Activated CD8-positive, alpha-beta memory T cell treated with anti-CD3 and anti-CD28 coated beads, Interleukin-2, amount 50 U/mL, for 1 hour (primary cell): ENCODE measurements around the gene FSD2.

Source experiments
- DNase-seq: peaks from one replicate; pipeline ENCODE4 v3.0.0-alpha.2; 2020; ENCODE audit errors: extremely low read depth

The FSD2 gene

GRCh38 chr15:82805994-82806406 is at the start of gene FSD2:
Gene FSD2 (minus strand): TSS chr15:82806069. CDS start chr15:82787390, 18,679 bp downstream.
- no peak for DNase-seq

GRCh38 chr15:82854554-82854953 is 48.7 kb upstream of the FSD2 start:
- no peak for DNase-seq

- no peak for DNase-seq
These were observed 47.2 kb upstream of the FSD2 start for GRCh38 chr15:82852941-82853561.

- DNase-seq: no peak
These were observed 46.2 kb upstream of the FSD2 start for GRCh38 chr15:82851981-82852511.

GRCh38 chr15:82851306-82851850 is 45.5 kb upstream of the FSD2 start:
- no peak for DNase-seq

- no peak for DNase-seq
These were observed 44.9 kb upstream of the FSD2 start for GRCh38 chr15:82850731-82851130.

- DNase-seq: no peak
These were observed 44.0 kb upstream of the FSD2 start for GRCh38 chr15:82849556-82850512.

GRCh38 chr15:82848241-82848993 is 42.5 kb upstream of the FSD2 start:
- DNase-seq: no peak

- no peak for DNase-seq
These were observed 41.8 kb upstream of the FSD2 start for GRCh38 chr15:82847703-82848102.

- no peak for DNase-seq
These were observed 40.8 kb upstream of the FSD2 start for GRCh38 chr15:82846621-82847020.

GRCh38 chr15:82845686-82846085 is 39.8 kb upstream of the FSD2 start:
- DNase-seq: no peak

- DNase-seq: no peak
These were observed 37.7 kb upstream of the FSD2 start for GRCh38 chr15:82843566-82843965.

- no peak for DNase-seq
These were observed 34.3 kb upstream of the FSD2 start for GRCh38 chr15:82840166-82840565.

GRCh38 chr15:82839136-82839535 is 33.3 kb upstream of the FSD2 start:
- DNase-seq: no peak

- no peak for DNase-seq
These were observed 32.3 kb upstream of the FSD2 start for GRCh38 chr15:82838096-82838735.

- DNase-seq: no peak
These were observed 29.6 kb upstream of the FSD2 start for GRCh38 chr15:82835391-82835917.

GRCh38 chr15:82833362-82833682 is 27.5 kb upstream of the FSD2 start:
- DNase-seq: no peak

GRCh38 chr15:82832601-82833361 is 26.9 kb upstream of the FSD2 start:
- DNase-seq: no peak

- no peak for DNase-seq
These were observed 26.2 kb upstream of the FSD2 start for GRCh38 chr15:82831894-82832600.
